Neuronal stem cell (in vitro differentiated cells): ENCODE results near the gene ZC3HAV1.
"Not testable (repeated sequence)": the region's sequence is repeated elsewhere in the genome, so short reads cannot be mapped to it uniquely, and the experiment has no call there.

ENCODE experiments used
- DNase-seq: peaks from one replicate; pipeline ENCODE4 v3.0.0-alpha.2; 2013; ENCODE audit warnings: low spot score
- H2AFZ ChIP-seq: one replicate; pipeline ENCODE4 v1.6.1; 2013; ENCODE audit warnings: mild to moderate bottlenecking, low read length, inconsistent platforms
- H2AK5ac ChIP-seq: 2 replicates; pipeline ENCODE4 v1.6.1; 2013; ENCODE audit warnings: low read depth, mild to moderate bottlenecking, inconsistent platforms, low read length, moderate library complexity, mixed read lengths
- H2BK120ac ChIP-seq: 2 replicates; pipeline ENCODE4 v1.6.1; 2013; ENCODE audit warnings: low read depth, mild to moderate bottlenecking, inconsistent platforms, low read length, moderate library complexity, mixed read lengths
- H2BK12ac ChIP-seq: one replicate; pipeline ENCODE4 v1.6.1; 2013; ENCODE audit warnings: low read length, inconsistent platforms
- H2BK15ac ChIP-seq: 2 replicates; pipeline ENCODE4 v1.6.1; 2013; ENCODE audit warnings: mild to moderate bottlenecking, low read length, inconsistent platforms, mixed read lengths
- H2BK5ac ChIP-seq: one replicate; pipeline ENCODE4 v1.6.1; 2013; ENCODE audit warnings: inconsistent platforms, mild to moderate bottlenecking, low read length, moderate library complexity
- H3K14ac ChIP-seq: one replicate; pipeline ENCODE4 v1.6.1; 2013; ENCODE audit warnings: low read length, inconsistent platforms
- H3K18ac ChIP-seq: 2 replicates; pipeline ENCODE4 v1.6.1; 2013; ENCODE audit warnings: low read length, inconsistent platforms
- H3K23ac ChIP-seq: 2 replicates; pipeline ENCODE4 v1.6.1; 2013; ENCODE audit warnings: low read depth, mild to moderate bottlenecking, mixed read lengths, low read length, inconsistent platforms; ENCODE audit not compliant: poor library complexity
- H3K27ac ChIP-seq: replicated peaks from 3 replicates; pipeline ENCODE4 v1.5.1; 2013; ENCODE audit warnings: low read length, inconsistent platforms
- H3K27me3 ChIP-seq, 3 experiments: 2 replicates each; pipeline ENCODE4 v1.6.1; 2013; ENCODE audit warnings: low read length in 3 of 3, mild to moderate bottlenecking in 2 of 3, inconsistent platforms in 1 of 3, low read depth in 1 of 3, mixed read lengths in 1 of 3, moderate library complexity in 1 of 3; ENCODE audit not compliant: control insufficient read depth in 3 of 3, insufficient read depth in 3 of 3
- H3K36me3 ChIP-seq, 2 donors: replicated peaks in 1 of 2; 2 replicates each; pipeline ENCODE4 v1.6.1; 2013; ENCODE audit warnings: low read length in 2 of 2; ENCODE audit not compliant: control insufficient read depth in 2 of 2, insufficient read depth in 2 of 2
- H3K4ac ChIP-seq: 2 replicates; pipeline ENCODE4 v1.6.1; 2013; ENCODE audit warnings: inconsistent platforms, mild to moderate bottlenecking, low read length, moderate library complexity
- H3K4me1 ChIP-seq, 2 donors: 1 replicate in 1 of 2; 2 replicates in 1 of 2; pipeline ENCODE4 v1.6.1; 2013; ENCODE audit warnings: low read length in 2 of 2, low read depth in 1 of 2; ENCODE audit not compliant: control insufficient read depth in 2 of 2, insufficient read depth in 1 of 2
- H3K4me2 ChIP-seq: one replicate; pipeline ENCODE4 v1.6.1; 2013; ENCODE audit warnings: mild to moderate bottlenecking, low read length, inconsistent platforms; ENCODE audit not compliant: insufficient read depth, poor library complexity, severe bottlenecking
- H3K4me3 ChIP-seq, 2 donors: 2 replicates each; pipeline ENCODE4 v1.5.1; 2013; ENCODE audit warnings: low read length in 2 of 2, mild to moderate bottlenecking in 2 of 2, inconsistent platforms in 1 of 2, moderate library complexity in 1 of 2
- H3K79me1 ChIP-seq: one replicate; pipeline ENCODE4 v1.6.1; 2013; ENCODE audit warnings: low read depth, mild to moderate bottlenecking, inconsistent platforms, low read length, moderate library complexity
- H3K9ac ChIP-seq: one replicate; pipeline ENCODE4 v1.6.1; 2013; ENCODE audit warnings: mild to moderate bottlenecking, low read depth, low read length, inconsistent platforms; ENCODE audit not compliant: poor library complexity
- H3K9me3 ChIP-seq, 2 donors: replicated peaks in 1 of 2; 2 replicates each; pipeline versions ENCODE3 to v1.6.1; 2013; ENCODE audit warnings: low read length in 2 of 2, mild to moderate bottlenecking in 2 of 2, inconsistent platforms in 1 of 2, low read depth in 1 of 2, mixed read lengths in 1 of 2, moderate library complexity in 1 of 2; ENCODE audit not compliant: control insufficient read depth in 2 of 2, insufficient read depth in 1 of 2
- H4K8ac ChIP-seq: one replicate; pipeline ENCODE4 v1.6.1; 2013; ENCODE audit warnings: low read depth, mild to moderate bottlenecking, inconsistent platforms, low read length, moderate library complexity
- H4K91ac ChIP-seq: one replicate; pipeline ENCODE4 v1.6.1; 2013; ENCODE audit warnings: low read length, low read depth, mild to moderate bottlenecking, inconsistent platforms; ENCODE audit not compliant: poor library complexity
- WGBS, 2 donors: extraction: QIAGEN DNeasy Blood & Tissue Kit; methylation state at CpG; one replicate each; pipeline ENCODE4 v1.1.7; 2013; ENCODE audit warnings: missing lambda C conversion rate in 2 of 2, mixed read lengths in 1 of 2; ENCODE audit not compliant: insufficient read length in 2 of 2, insufficient replicate concordance in 1 of 2; ENCODE audit errors: extremely low coverage in 2 of 2; 5-methylcytosine and 5-hydroxymethylcytosine counted together

ZC3HAV1 gene

DNA sequence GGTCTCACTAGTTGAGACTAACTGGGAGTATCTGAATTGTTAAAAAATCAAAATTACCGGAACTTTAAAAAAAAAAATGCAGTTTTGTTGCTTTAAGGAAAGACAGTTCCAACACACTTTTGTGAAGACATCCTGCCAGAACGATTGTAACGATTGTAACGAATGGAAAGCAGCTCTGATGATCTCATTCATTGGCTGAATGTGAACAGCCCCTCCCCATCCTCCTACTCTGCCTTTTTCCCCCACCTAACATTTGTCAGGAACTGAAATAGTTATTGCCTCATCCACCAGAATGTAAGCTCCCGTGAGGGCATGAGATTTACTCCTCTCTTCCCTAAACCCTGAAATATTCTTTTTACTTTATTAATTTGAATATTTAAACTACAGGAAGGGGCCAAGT, 50.6 kb downstream of the ZC3HAV1 start:
- Histone ChIP-seq H3K23ac (no peak overlapping the region), H3K79me1 (no peaks in the 10 kb centered on the region), H2AK5ac (no peak overlapping the region), H3K27ac (no peak overlapping the region), H3K27me3 (no peaks in the 10 kb centered on the region), H3K18ac (no peak overlapping the region), H3K14ac (no peak overlapping the region), H3K4me3 (no peak overlapping the region), H2BK5ac (no peak overlapping the region), H3K4ac (no peak overlapping the region), H3K4me1 (peaks cover 0 to 2% of the 10 kb centered on the region in 2 donors), H2AFZ (no peak overlapping the region), H2BK120ac (no peak overlapping the region), H2BK15ac (no peak overlapping the region), H3K9me3 (no peaks in the 10 kb centered on the region), H4K91ac (no peak overlapping the region), H3K4me2 (no peak overlapping the region), H3K36me3 (peaks cover 2 to 63% of the 10 kb centered on the region in 2 donors), H2BK12ac (no peak overlapping the region), H4K8ac (no peak overlapping the region), H3K9ac (no peak overlapping the region)
- DNase-seq, result no peak
- no CpG with 5 or more reads among the region's 5 CpGs for WGBS, 2 donors

DNA sequence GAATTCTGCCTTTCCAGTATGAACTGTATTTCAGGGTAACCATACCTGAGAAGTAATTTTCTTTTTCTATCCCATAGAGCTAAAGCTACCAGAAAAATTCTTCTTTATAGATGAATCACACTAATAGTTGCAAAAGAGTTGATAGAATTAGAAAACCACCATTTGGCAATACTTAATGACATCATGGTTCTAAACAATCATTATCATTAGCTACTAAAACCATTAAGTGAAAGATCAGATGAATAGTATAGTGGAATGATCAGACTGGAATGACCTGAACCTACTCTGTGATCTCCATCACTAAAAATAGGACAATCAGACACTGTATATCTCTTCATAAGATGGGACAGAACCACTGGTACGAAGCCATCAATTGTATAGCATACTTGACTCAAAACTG, 53.8 kb downstream of the ZC3HAV1 start:
- H2BK12ac ChIP-seq, result no peak overlapping the region
- H4K8ac ChIP-seq, result no peak overlapping the region
- no peak overlapping the region for H2AK5ac ChIP-seq
- H3K4ac ChIP-seq, result no peak overlapping the region
- H3K27me3 ChIP-seq, result no peaks in the 10 kb centered on the region
- H4K91ac ChIP-seq, result no peak overlapping the region
- H3K4me1 ChIP-seq, result peaks cover 0 to 2% of the 10 kb centered on the region in 2 donors
- H3K9ac ChIP-seq, result no peak overlapping the region
- H2AFZ ChIP-seq, result no peak overlapping the region
- H3K4me3 ChIP-seq, result no peak overlapping the region
- no peak overlapping the region for H2BK15ac ChIP-seq
- H3K9me3 ChIP-seq, result no peaks in the 10 kb centered on the region
- H3K23ac ChIP-seq, result no peak overlapping the region
- no peak overlapping the region for H2BK120ac ChIP-seq
- no peak overlapping the region for H3K27ac ChIP-seq
- H3K36me3 ChIP-seq, result peaks cover 2 to 70% of the 10 kb centered on the region in 2 donors
- no peak overlapping the region for H3K4me2 ChIP-seq
- no peak for DNase-seq
- no CpG with 5 or more reads among the region's 1 CpG for WGBS, 2 donors
- no peak overlapping the region for H3K18ac ChIP-seq
- H3K14ac ChIP-seq, result no peak overlapping the region
- H3K79me1 ChIP-seq, result no peaks in the 10 kb centered on the region
- no peak overlapping the region for H2BK5ac ChIP-seq

DNA sequence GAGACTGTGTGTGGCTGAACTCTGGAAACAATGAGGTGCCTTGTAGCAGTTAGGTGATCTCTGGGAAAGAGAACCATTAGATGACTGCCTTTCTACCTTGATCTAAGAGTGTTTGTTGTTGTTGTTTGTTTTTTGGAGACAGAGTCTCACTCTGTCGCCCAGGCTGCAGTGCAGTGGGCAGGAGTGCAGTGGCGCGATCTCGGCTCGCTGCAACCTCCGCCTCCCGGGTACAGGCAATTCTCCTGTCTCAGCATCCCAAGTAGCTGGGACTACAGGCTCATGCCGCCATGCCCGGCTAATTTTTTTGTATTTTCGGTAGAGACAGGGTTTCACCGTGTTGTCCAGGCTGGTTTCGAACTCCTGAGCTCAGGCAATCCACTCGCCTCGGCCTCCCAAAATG, 54.9 kb downstream of the ZC3HAV1 start:
- not testable (repeated sequence) for H3K4me1 ChIP-seq, H3K23ac ChIP-seq, H2BK5ac ChIP-seq, H3K9ac ChIP-seq, H2BK12ac ChIP-seq, H2AFZ ChIP-seq, H3K9me3 ChIP-seq, H3K14ac ChIP-seq, H2BK15ac ChIP-seq, H2AK5ac ChIP-seq, H3K4me2 ChIP-seq, H4K8ac ChIP-seq, H4K91ac ChIP-seq, H3K4ac ChIP-seq, H3K18ac ChIP-seq, H3K79me1 ChIP-seq, DNase-seq, H2BK120ac ChIP-seq, H3K4me3 ChIP-seq, H3K27ac ChIP-seq, H3K27me3 ChIP-seq
- H3K36me3 ChIP-seq, result peaks cover 0 to 65% of the 10 kb centered on the region in 2 donors
- WGBS, 2 donors, result no CpG with 5 or more reads among the region's 14 CpGs

DNA sequence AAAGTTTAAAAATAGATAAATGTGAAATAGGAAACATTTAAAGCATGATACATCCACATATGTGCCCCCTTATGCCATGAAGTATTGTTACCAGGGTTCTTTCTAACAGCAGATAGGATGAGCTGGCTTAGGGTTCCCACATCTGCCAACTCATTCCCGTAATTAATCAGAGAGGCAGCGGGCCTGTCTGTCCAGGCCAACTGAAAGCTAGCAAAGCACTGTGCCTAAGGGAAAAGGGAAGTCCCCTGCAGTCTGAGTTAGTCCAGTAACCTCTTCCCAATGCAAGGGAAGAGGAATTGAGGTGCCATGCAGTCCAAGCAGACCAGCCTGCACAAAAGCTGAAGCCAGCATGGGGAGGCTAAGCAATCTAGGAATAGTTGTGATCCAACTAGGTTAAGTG, 55.4 kb downstream of the ZC3HAV1 start:
- no peak overlapping the region for H3K27ac ChIP-seq

More for the DNA sequence above, 55.4 kb downstream of the ZC3HAV1 start:
- no peak overlapping the region for H3K4me2 ChIP-seq
- no CpG with 5 or more reads among the region's 2 CpGs for whole genome bisulfite sequencing, 2 donors
- no peaks in the 10 kb centered on the region for H3K27me3 ChIP-seq
- H2AFZ ChIP-seq, result no peak overlapping the region
- no peak overlapping the region for H4K91ac ChIP-seq
- H3K9ac ChIP-seq, result no peak overlapping the region
- H2BK15ac ChIP-seq, result no peak overlapping the region
- H2BK120ac ChIP-seq, result no peak overlapping the region
- no peak overlapping the region for H3K18ac ChIP-seq
- H2BK12ac ChIP-seq, result no peak overlapping the region
- no peak overlapping the region for H3K4ac ChIP-seq
- peaks cover 0 to 2% of the 10 kb centered on the region in 2 donors for H3K4me1 ChIP-seq
- H3K79me1 ChIP-seq, result no peaks in the 10 kb centered on the region
- H3K4me3 ChIP-seq, result no peak overlapping the region
- H3K23ac ChIP-seq, result no peak overlapping the region
- no peak overlapping the region for H2BK5ac ChIP-seq
- H4K8ac ChIP-seq, result no peak overlapping the region
- H3K36me3 ChIP-seq, result peaks cover 0 to 69% of the 10 kb centered on the region in 2 donors
- no peak overlapping the region for H2AK5ac ChIP-seq
- DNase-seq, result no peak
- H3K14ac ChIP-seq, result no peak overlapping the region
- H3K9me3 ChIP-seq, result no peaks in the 10 kb centered on the region
